NCI-H774 (cell line): ENCODE results near the gene FCHO2.

Source experiments
- DNase-seq: peaks from one replicate; lab custom pipeline; 2025; lab: John Stamatoyannopoulos, UW

The FCHO2 gene

GRCh38 chr5:73028991-73029595 lies 73.3 kb downstream of the FCHO2 start:
- no peak for DNase-seq

- DNase-seq = no peak
Observed at GRCh38 chr5:73030531-73030930, 74.7 kb downstream of the FCHO2 start.

GRCh38 chr5:73030995-73031394 lies 75.2 kb downstream of the FCHO2 start:
- DNase-seq = no peak

DNA sequence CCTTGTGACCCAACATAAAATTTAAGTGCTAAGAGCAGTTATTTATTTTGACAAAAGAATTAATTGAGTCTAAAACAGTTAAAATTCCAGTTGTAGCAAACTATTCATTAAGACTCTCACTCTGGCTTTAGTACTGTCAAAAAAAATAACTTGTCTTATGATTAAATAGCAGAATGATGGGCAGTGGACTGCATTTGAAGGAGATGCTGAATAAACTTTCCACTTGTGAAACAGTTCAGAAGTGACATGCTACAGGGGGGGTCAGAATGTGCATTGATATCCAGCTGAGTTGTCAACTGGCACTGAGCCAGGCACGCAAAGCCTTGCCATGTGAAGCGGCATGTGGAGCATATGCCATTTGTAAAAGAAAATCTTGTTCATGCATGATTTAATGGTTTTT lies 76.0 kb downstream of the FCHO2 start:
- peak; percentile 17 for DNase-seq

DNA sequence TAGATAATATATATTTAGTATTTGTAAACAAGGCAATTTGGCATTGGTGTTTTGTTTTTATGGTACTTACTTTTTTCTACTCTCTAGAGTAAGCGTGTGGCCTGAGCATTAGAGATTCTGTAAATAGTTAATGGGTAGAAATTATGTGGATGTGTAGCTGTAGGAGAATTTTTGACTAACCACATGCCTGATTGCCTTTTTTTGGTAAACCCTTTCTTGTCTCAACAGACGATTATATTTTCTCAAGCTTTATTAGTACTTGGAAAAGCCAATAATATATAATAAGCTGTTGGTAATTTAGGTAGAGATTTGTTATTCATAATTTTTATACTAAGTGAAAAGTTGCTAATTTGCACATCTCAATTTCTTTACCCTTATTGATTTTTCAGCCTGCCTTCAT lies 76.8 kb downstream of the FCHO2 start:
- no peak for DNase-seq

DNA sequence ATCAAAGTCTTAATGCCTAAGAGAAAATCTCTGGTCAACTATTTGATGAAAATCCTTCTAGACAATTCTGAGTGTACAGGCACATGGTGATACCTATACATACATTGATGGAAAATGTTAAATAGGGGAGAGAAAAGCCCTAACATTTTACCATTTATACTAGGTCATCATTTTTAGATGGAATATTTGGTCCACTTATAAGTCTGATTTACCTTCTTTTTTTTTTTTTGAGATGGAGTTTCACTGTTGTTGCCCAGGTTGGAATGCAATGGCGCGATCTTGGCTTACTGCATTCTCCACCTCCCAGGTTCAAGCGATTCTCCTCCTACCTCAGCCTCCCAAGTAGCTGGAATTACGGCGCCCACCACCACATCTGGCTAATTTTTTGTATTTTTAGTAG lies 81.7 kb downstream of the FCHO2 start:
- no peak for DNase-seq

DNA sequence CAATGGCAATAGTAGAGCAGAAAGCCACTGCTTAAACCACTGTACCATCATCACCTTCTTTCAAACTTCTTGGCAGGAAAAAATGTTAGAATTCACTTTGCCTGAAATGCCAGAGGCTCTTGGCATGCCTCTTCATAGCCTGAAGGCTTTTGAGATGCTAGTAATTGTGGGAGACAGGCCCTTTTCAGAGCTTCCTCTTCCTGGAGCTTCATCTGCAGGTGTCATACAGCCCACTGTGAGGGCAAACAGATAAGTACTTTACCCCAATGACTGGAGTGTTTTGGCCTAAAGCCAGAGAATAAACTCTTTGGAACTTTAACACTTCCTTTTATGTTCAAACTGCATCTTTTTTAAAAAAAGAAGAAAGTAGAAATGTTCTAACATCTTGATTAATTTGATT lies 83.2 kb downstream of the FCHO2 start:
- DNase-seq = no peak

- DNase-seq = no peak
Observed at GRCh38 chr5:73042993-73043392, 87.2 kb downstream of the FCHO2 start.

DNA sequence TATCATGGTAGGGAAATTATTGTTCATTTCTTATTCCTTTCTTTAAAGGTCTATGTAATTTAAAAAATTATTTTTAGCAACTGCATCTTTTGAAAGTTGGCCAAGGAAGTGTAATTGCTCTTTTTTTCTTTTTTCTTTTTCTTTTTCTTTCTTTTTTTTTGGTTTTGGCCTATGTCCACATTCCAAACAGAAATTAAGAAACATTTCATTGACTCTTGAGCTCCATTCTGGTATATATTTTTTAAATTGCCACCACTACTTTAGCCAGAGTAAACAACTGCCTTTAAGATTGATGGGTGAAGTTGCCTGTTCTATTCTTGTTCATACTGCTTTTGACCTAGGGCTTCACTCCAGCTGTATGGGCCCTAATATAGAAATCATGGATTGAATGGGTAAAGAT lies 88.7 kb downstream of the FCHO2 start:
- no peak for DNase-seq

- DNase-seq = no peak
Observed at GRCh38 chr5:73045623-73046022, 89.8 kb downstream of the FCHO2 start.

DNA sequence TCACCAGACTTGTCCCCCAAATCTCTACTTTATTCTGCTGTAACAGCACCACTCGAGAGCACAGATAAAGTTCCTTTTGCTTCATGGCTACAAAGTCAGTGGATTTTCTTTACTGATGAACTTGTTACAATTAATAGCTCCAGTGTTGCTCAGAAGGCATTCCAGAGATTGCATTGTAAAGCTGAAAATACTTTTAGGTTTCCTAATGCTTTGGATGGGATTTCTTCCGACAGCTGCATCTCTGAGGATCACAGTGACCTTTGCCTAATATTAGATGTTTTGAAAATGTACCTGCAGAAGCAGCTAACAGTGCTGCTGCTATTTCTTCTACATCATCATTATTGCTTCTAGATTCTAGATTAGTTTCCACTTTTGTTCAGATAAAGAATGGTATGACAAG lies 105.8 kb downstream of the FCHO2 start:
- DNase-seq = no peak

- DNase-seq = no peak
Observed at GRCh38 chr5:73066466-73066865, 110.6 kb downstream of the FCHO2 start.

DNA sequence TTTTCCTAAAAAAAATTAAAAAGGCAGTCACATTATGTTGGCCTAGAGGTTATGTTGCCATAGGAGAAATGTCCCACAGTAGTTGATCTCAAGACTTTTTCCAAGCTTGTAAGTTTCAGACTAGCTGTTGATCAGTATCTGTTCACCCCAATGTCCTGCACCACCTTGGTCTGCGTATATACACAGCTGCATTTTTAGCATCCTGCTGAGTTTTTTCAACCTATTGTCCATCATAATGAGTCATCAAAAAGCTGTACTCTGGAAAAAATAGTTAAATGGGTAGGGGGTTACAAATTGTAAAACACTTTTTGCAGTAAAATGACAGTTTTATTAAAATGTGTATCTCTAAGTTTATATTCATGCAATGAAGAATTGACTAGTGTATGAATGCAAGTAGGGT lies 111.4 kb downstream of the FCHO2 start:
- DNase-seq = no peak

GRCh38 chr5:73081093-73081492 lies 125.3 kb downstream of the FCHO2 start:
- no peak for DNase-seq

DNA sequence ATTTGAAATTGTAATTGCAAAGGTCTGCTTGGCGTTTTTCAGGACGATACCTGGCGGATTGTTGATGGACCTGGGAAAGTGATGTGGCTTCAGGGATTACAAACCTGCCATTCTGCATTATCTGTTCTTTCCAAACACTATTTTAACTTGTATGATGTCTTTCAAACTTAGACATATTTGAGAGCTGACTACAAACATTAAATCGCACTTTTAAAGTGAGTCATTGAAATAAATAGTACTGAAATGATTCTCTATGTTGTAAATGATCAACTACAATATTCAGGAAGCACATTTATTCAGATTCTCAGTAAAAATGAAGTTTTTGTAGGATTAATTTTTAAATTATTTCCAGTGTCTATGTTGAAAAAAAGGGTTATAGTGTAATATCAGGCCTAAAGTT lies 132.2 kb downstream of the FCHO2 start:
- no peak for DNase-seq

DNA sequence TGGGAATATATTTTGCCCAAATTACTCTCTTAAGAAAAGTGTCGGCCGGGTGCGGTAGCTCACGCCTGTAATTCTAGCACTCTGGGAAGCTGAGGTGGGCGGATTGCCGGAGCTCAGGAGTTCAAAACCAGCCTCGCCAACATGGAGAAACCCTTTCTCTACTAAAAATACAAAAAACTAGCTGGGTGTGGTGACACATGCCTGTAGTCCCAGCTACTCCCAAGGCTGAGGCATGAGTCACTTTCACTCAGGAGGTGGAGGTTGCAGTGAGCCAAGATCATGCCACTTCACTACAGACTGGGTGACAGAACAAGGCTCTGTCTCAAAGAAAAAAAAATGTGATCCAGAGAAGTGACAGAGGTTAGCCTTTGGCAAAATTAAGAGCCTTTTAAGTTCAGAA lies 138.1 kb downstream of the FCHO2 start:
- DNase-seq = no peak

DNA sequence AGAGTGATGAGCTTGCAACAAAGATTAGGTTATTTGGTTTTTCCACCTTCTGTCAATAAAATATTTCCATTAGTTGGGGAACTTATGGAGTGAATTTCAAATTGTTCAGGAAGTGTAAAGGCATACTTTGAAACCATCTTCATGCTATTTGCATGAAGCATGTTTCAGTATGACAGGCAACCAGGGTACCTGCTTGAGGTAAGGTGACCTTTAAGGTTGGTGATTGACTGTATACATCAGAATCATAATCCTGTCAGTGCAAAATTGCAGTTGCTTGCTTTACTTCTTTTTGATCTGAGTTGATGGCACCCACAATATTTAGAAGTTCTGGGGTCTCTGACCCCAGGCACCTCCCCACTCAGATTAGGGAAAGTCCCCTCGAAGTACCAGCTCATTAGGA lies 138.6 kb downstream of the FCHO2 start:
- DNase-seq = no peak

GRCh38 chr5:73095564-73096238 lies 139.9 kb downstream of the FCHO2 start:
- DNase-seq = no peak

- no peak for DNase-seq
Observed at GRCh38 chr5:73096239-73096575, 140.4 kb downstream of the FCHO2 start.

DNA sequence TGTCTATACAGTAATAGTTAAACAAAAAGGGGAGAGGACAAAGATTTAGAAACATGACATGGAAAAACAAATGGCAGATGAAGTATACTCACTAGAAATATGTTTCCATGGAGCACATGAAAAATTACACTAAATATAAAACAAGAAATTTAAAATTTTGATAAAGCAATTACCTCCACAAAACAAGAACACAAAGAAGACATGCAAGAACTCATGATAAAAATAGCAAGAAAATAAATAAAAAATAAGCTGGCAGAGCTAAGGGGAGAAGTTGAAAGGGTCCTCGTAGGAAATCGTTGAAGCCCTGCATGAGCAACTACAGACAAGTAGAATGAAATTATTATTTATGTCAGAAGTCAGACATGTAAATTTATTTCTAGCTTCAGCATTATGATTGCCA lies 141.9 kb downstream of the FCHO2 start:
- DNase-seq = no peak

DNA sequence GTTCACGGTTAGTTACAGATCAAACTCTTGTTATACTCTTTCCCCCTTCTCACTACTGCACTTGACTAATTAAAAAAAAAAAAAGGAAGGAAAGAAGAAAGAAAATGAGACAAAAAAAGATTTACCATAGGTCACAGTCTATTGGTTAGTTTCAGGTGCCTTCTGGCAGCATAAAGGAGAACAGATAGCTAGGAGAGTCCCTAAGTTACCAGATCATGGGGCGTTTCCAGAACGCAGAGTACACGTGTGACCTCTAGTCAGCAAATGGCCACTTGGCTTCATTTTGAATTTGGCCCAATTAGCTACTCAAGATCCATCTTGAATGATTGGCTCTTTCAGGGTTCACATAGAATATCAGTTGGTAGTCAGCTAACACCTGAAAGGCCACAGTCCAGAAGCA lies 144.3 kb downstream of the FCHO2 start:
- DNase-seq = no peak

GRCh38 chr5:73103870-73104299 lies 148.0 kb downstream of the FCHO2 start:
- peak; percentile 21 for DNase-seq

DNA sequence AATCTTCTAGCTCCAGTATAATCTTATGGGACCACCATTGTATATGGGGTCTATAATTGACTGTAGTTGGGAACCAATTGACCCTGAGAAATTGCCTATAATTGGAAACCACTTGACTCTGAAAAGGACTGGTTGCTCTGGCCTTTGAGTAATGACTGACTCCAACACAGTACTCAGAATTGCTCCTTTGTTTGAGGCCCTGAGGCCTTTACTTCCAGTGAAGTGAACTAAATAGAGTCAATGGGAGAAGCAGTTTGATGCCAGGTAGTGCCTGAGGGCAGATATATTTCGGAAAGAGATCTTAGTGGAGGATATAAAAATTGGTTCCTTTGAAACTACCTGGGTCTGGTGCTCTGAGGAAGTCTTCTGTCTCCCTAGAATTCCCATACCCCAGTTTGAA lies 148.5 kb downstream of the FCHO2 start:
- DNase-seq = no peak

GRCh38 chr5:73106335-73106734 lies 150.5 kb downstream of the FCHO2 start:
- DNase-seq = no peak
